Sigmoid colon (tissue), 7 donors: ENCODE measurements around the gene NCKAP5. TPM values are rescaled to one million over a fixed set of nuclear protein-coding genes. Genes with fewer than 3 reads are reported as not detected.
A peak's percentile ranks its signal among the peaks of the same experiment; 100 is the strongest.
"Not testable (repeated sequence)": the region's sequence is repeated elsewhere in the genome, so short reads cannot be mapped to it uniquely, and the experiment has no call there.

Source experiments
- DNase-seq: peaks from one replicate; pipeline ENCODE4 v3.0.0-alpha.2; 2019
- H3K27ac ChIP-seq, 4 donors: fragments of 200-600 bp; sonication (generic); one replicate each; pipeline ENCODE4 v1.5.1; 2016 to 2019; ENCODE audit warnings: mild to moderate bottlenecking in 1 of 4
- H3K27me3 ChIP-seq, 3 donors: fragments of 200-600 bp; sonication (generic); one replicate each; pipeline ENCODE4 v1.5.1; 2019; ENCODE audit warnings: mild to moderate bottlenecking in 1 of 3
- H3K36me3 ChIP-seq, 4 donors: fragments of 200-600 bp; sonication (generic); one replicate each; pipeline ENCODE4 v1.5.1; 2016 to 2019
- H3K4me1 ChIP-seq, 4 donors: fragments of 200-600 bp; sonication (generic); one replicate each; pipeline ENCODE4 v1.5.1; 2017 to 2019
- H3K4me3 ChIP-seq, 4 donors: fragments of 200-600 bp; sonication (generic); one replicate each; pipeline ENCODE4 v1.5.1; 2017 to 2019; ENCODE audit warnings: mild to moderate bottlenecking in 2 of 4, moderate library complexity in 1 of 4
- H3K9me3 ChIP-seq, 4 donors: fragments of 200-600 bp in 3 of 4; sonication (generic) in 3 of 4; one replicate each; pipeline versions ENCODE4 v1.5.1 to v1.6.1; 2013 to 2019
- CTCF ChIP-seq, 4 experiments: fragments of 450-650 bp in 3 of 4; fragments of 200-600 bp in 1 of 4; IDR thresholded peaks; one replicate each; pipeline ENCODE4 v1.5.1; 2016 to 2019; ENCODE audit warnings: antibody characterized with exemption in 4 of 4, mild to moderate bottlenecking in 3 of 4, moderate library complexity in 2 of 4
- EP300 ChIP-seq, 4 donors: sonication (generic); formaldehyde crosslinking; IDR thresholded peaks; one replicate each; pipeline ENCODE4 v1.6.1; 2017; ENCODE audit warnings: antibody characterized with exemption in 4 of 4
- POLR2A ChIP-seq, 2 donors: fragments of 450-650 bp; IDR thresholded peaks; one replicate each; pipeline ENCODE4 v1.6.1; 2016; ENCODE audit warnings: antibody characterized with exemption in 2 of 2, mild to moderate bottlenecking in 2 of 2, moderate library complexity in 2 of 2
- POLR2AphosphoS5 ChIP-seq, 4 donors: sonication (generic); formaldehyde crosslinking; IDR thresholded peaks; one replicate each; pipeline ENCODE4 v1.6.1; 2017; ENCODE audit warnings: antibody characterized with exemption in 4 of 4
- WGBS, 2 donors: extraction: QIAGEN DNeasy Blood & Tissue Kit; methylation state at CpG; one replicate each; pipeline ENCODE4 v1.1.7; 2013; 5-methylcytosine and 5-hydroxymethylcytosine counted together
- intact Hi-C: fragments of 100-400 bp; cut with DNase I; formaldehyde crosslinking; loops from one replicate; pipeline ENCODE4 v1.15.1; 2023
- polyA plus RNA-seq, 3 donors: library from polyadenylated mRNA; stranded (reverse); fragments of 200-250 nt; gene quantifications; one replicate each; pipeline ENCODE4 v1.2.3, GENCODE V29; 2013
- total RNA-seq, 4 donors: library from RNA; depleted of rRNA; stranded (reverse); fragments of >200 nt; gene quantifications; one replicate each; pipeline ENCODE4 v1.1.0, GENCODE V29; 2016
- donor health status: healthy with polysubstance abuse.
- donor health status: Bipolar disorder and iron deficiency.
- donor health status: healthy.

NCKAP5 gene
- total and polyA plus RNA-seq, 7 donors = under 0.01 to 3.7 (median 0.60) TPM

GRCh38 chr2:133521146-133521745 is 47.0 kb downstream of the NCKAP5 start:
- WGBS, 2 donors = 70 to 83% methylated on average over 3 of the region's 3 CpGs
- no peaks in the 10 kb centered on the region for H3K27me3 ChIP-seq
- H3K36me3 ChIP-seq = no peaks in the 10 kb centered on the region
- TF ChIP-seq POLR2AphosphoS5 (IDR thresholded peaks at IDR 0.05) = no peak
- no peak for TF ChIP-seq EP300 (IDR thresholded peaks at IDR 0.05)
- TF ChIP-seq CTCF (IDR thresholded peaks at IDR 0.05) = no peak
- TF ChIP-seq POLR2A (IDR thresholded peaks at IDR 0.05) = no peak
- H3K9me3 ChIP-seq = no peaks in the 10 kb centered on the region
- H3K27ac ChIP-seq = no peak overlapping the region
- H3K4me1 ChIP-seq = no peaks in the 10 kb centered on the region
- intact Hi-C loops = no loop called here
- DNase-seq = no peak
- H3K4me3 ChIP-seq = no peak overlapping the region

GRCh38 chr2:133519677-133520076 is 48.6 kb downstream of the NCKAP5 start:
- intact Hi-C loops, H3K36me3 ChIP-seq, H3K27me3 ChIP-seq, DNase-seq, H3K4me1 ChIP-seq, H3K27ac ChIP-seq, H3K9me3 ChIP-seq, H3K4me3 ChIP-seq: not testable (repeated sequence)
- peak in 2 of 4 experiments; percentile 4 to 28 for TF ChIP-seq CTCF (IDR thresholded peaks at IDR 0.05)
- 72 to 89% methylated on average over 7 of the region's 7 CpGs for WGBS, 2 donors

- intact Hi-C loops = no loop called here
- H3K27ac ChIP-seq = no peak overlapping the region
- no peak overlapping the region for H3K4me3 ChIP-seq
- no peak for TF ChIP-seq CTCF (IDR thresholded peaks at IDR 0.05)
- no peak for TF ChIP-seq POLR2AphosphoS5 (IDR thresholded peaks at IDR 0.05)
- TF ChIP-seq POLR2A (IDR thresholded peaks at IDR 0.05) = no peak
- no peak for TF ChIP-seq EP300 (IDR thresholded peaks at IDR 0.05)
- H3K36me3 ChIP-seq = no peaks in the 10 kb centered on the region
- no peaks in the 10 kb centered on the region for H3K27me3 ChIP-seq
- DNase-seq = no peak
- H3K4me1 ChIP-seq = no peaks in the 10 kb centered on the region
- H3K9me3 ChIP-seq = no peaks in the 10 kb centered on the region
Measured at GRCh38 chr2:133518700-133519344, 49.4 kb downstream of the NCKAP5 start.

- Histone ChIP-seq H3K4me3 (no peak overlapping the region), H3K27me3 (no peaks in the 10 kb centered on the region), H3K27ac (no peak overlapping the region), H3K4me1 (no peaks in the 10 kb centered on the region), H3K9me3 (no peaks in the 10 kb centered on the region), H3K36me3 (no peaks in the 10 kb centered on the region)
- no peak for DNase-seq
- intact Hi-C loops = no loop called here
- WGBS, 2 donors = 93% methylated on average over 3 of the region's 3 CpGs
- TF ChIP-seq POLR2A (IDR thresholded peaks at IDR 0.05) (no peak), EP300 (IDR thresholded peaks at IDR 0.05) (no peak), CTCF (IDR thresholded peaks at IDR 0.05) (no peak), POLR2AphosphoS5 (IDR thresholded peaks at IDR 0.05) (no peak)
Measured at GRCh38 chr2:133517876-133518275, 50.4 kb downstream of the NCKAP5 start.
